Endodermal cell (in vitro differentiated cells): ENCODE results near the gene GNL1. TPM values are rescaled to one million over a fixed set of nuclear protein-coding genes. Genes with fewer than 3 reads are reported as not detected.

Experiments
- DNase-seq: peaks from one replicate; pipeline ENCODE4 v3.0.0-alpha.2; 2017
- H3K27ac ChIP-seq: 2 replicates; pipeline ENCODE4 v1.5.1; 2013; ENCODE audit warnings: mild to moderate bottlenecking, low read depth, low read length, moderate library complexity
- H3K27me3 ChIP-seq: 2 replicates; pipeline ENCODE4 v1.6.1; 2013; ENCODE audit warnings: mild to moderate bottlenecking, low read length, moderate library complexity; ENCODE audit not compliant: insufficient read depth, control insufficient read depth, poor library complexity, severe bottlenecking
- H3K36me3 ChIP-seq: 2 replicates; pipeline ENCODE4 v1.7.0; 2013; ENCODE audit warnings: mild to moderate bottlenecking, low read length, moderate library complexity; ENCODE audit not compliant: control insufficient read depth, insufficient read depth
- H3K4me1 ChIP-seq: one replicate; pipeline ENCODE4 v1.7.0; 2013; ENCODE audit warnings: low read length; ENCODE audit not compliant: control insufficient read depth, insufficient read depth
- H3K4me3 ChIP-seq: 2 replicates; pipeline ENCODE4 v1.5.1; 2013; ENCODE audit warnings: mild to moderate bottlenecking, low read length, moderate library complexity
- H3K9ac ChIP-seq: 2 replicates; pipeline ENCODE4 v1.6.1; 2013; ENCODE audit warnings: mild to moderate bottlenecking, low read length, moderate library complexity; ENCODE audit not compliant: poor library complexity, severe bottlenecking; ENCODE audit errors: extremely low read depth
- H3K9me3 ChIP-seq: 2 replicates; pipeline ENCODE4 v1.6.1; 2013; ENCODE audit warnings: mild to moderate bottlenecking, low read length, moderate library complexity; ENCODE audit not compliant: control insufficient read depth
- H3K27ac Mint-ChIP-seq: 2 replicates; pipeline ENCODE4 v1.8.0; 2020; ENCODE audit warnings: mixed read lengths
- H3K27me3 Mint-ChIP-seq: 2 replicates; pipeline ENCODE4 v1.8.0; 2021; ENCODE audit warnings: mild to moderate bottlenecking, mixed read lengths; ENCODE audit not compliant: insufficient read depth
- H3K36me3 Mint-ChIP-seq: 2 replicates; pipeline ENCODE4 v1.8.0; 2020; ENCODE audit warnings: low read depth, mixed read lengths
- H3K4me1 Mint-ChIP-seq: 2 replicates; pipeline ENCODE4 v1.8.0; 2020; ENCODE audit warnings: mixed read lengths
- H3K4me3 Mint-ChIP-seq: 2 replicates; pipeline ENCODE4 v1.8.0; 2020; ENCODE audit warnings: mild to moderate bottlenecking, moderate library complexity, mixed read lengths
- H3K9me3 Mint-ChIP-seq: 2 replicates; pipeline ENCODE4 v1.8.0; 2020; ENCODE audit warnings: mild to moderate bottlenecking, mixed read lengths
- CTCF ChIP-seq: fragments of 200-600 bp; sonication (generic); conservative IDR thresholded peaks from 2 replicates; pipeline ENCODE4 v1.5.0; 2021; ENCODE audit warnings: antibody characterized with exemption, mild to moderate bottlenecking
- WGBS, 2 experiments: methylation state at CpG; one replicate each; pipeline versions ENCODE4 v1.1.5 to v1.1.7; 2013; ENCODE audit warnings: missing lambda C conversion rate in 2 of 2, mixed read lengths in 1 of 2; ENCODE audit not compliant: insufficient coverage in 1 of 2, insufficient read length in 1 of 2; 5-methylcytosine and 5-hydroxymethylcytosine counted together
- total RNA-seq, 2 donors: library from RNA; stranded (reverse); fragmentation: NEBNext Ultra II Directional in 1 of 2; extraction: Animal tissue kit (Norgen Biotek cat#: 25700) in 1 of 2; gene quantifications; 2 replicates in 1 of 2; 3 replicates in 1 of 2; pipeline ENCODE4 v1.2.1, GENCODE V29; 2021

GNL1 gene
- total RNA-seq, 2 donors from 2014 or later = 82.1 to 93.5 TPM

DNA sequence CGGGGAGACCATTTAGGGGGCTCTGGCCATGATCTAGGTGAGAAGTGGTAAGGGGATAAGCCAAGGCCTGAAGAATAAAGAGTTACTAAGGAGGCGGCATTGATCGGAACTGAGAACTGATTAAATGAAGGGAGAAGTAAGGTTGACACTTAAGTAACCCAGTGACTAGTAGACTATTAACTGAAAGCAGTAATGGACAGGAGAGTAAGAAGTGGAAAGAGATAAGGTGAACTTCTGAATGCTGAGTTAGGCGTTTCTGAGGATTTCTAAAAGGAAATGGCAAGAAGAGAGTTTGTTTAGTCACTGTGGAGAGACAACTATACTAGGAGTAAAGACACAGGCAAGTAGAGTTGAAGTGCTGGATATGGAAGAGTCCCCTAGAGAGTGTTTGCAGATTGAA lies 16.8 kb upstream of the GNL1 start:
- H3K27me3 ChIP-seq = no peaks in the 10 kb centered on the region
- TF ChIP-seq CTCF = no peak
- H3K9ac ChIP-seq = no peak overlapping the region
- H3K4me3 ChIP-seq = peak overlapping the region; percentile 93
- H3K36me3 Mint-ChIP-seq = peaks cover 18% of the 10 kb centered on the region
- peaks cover 47% of the 10 kb centered on the region for H3K4me1 Mint-ChIP-seq
- H3K27me3 Mint-ChIP-seq = no peaks in the 10 kb centered on the region
- H3K9me3 Mint-ChIP-seq = no peaks in the 10 kb centered on the region
- peak overlapping the region; percentile 90 for H3K4me3 Mint-ChIP-seq
- peaks cover 11% of the 10 kb centered on the region for H3K4me1 ChIP-seq
- 77 to 82% methylated on average over 4 of the region's 4 CpGs for WGBS, 2 experiments
- H3K27ac ChIP-seq = no peak overlapping the region
- peak overlapping the region; percentile 12 for H3K27ac Mint-ChIP-seq
- peaks cover 23% of the 10 kb centered on the region for H3K36me3 ChIP-seq
- no peak for DNase-seq
- H3K9me3 ChIP-seq = no peaks in the 10 kb centered on the region

DNA sequence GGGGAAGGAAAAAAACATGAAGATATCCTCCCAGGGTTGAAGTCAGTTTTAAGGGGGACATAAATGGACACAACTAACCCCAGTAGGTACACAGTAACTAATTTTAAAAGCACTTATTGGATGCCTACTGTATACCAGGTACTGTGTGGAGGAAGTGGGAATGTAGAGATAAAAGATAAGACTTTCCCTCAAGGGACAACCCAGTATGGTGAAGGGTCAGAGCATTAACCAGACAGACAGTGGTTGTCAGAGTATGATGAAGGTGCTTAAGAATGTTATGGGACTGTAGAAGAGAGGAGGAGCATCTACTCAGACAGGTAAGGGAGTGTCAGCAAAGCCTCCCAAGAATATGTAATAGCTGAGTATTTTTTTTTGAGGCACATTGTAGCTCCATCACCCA lies 15.9 kb upstream of the GNL1 start:
- H3K4me3 ChIP-seq = peak overlapping the region; percentile 93
- TF ChIP-seq CTCF = no peak
- H3K4me3 Mint-ChIP-seq = peak overlapping the region; percentile 90
- no peaks in the 10 kb centered on the region for H3K9me3 ChIP-seq
- H3K27ac ChIP-seq = no peak overlapping the region
- H3K36me3 Mint-ChIP-seq = peaks cover 8% of the 10 kb centered on the region
- no peaks in the 10 kb centered on the region for H3K27me3 Mint-ChIP-seq
- H3K27me3 ChIP-seq = no peaks in the 10 kb centered on the region
- H3K4me1 Mint-ChIP-seq = peaks cover 47% of the 10 kb centered on the region
- H3K27ac Mint-ChIP-seq = peak overlapping the region; percentile 29
- no peaks in the 10 kb centered on the region for H3K9me3 Mint-ChIP-seq
- H3K36me3 ChIP-seq = peaks cover 13% of the 10 kb centered on the region
- peak overlapping the region; percentile 90 for H3K9ac ChIP-seq
- peaks cover 11% of the 10 kb centered on the region for H3K4me1 ChIP-seq
- no peak for DNase-seq

DNA sequence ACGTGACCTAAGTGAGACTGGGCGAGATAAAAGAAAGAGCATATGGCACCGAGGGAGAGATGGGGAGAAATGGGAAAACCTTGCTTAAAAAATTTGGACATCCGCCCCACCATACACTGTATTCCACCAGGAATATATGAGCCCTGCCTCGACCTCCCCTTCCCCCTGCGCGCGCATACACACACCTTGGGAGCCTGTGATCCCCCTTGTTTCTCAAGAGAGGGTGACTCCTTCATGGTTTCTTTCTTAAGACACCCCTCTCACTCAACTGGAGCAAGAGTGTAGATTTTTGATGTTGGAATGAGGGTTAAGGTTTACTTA lies 15.4 kb upstream of the GNL1 start:
- Histone ChIP-seq H3K9me3 (no peaks in the 10 kb centered on the region), H3K36me3 (peaks cover 9% of the 10 kb centered on the region), H3K4me1 (peaks cover 11% of the 10 kb centered on the region), H3K27me3 (no peaks in the 10 kb centered on the region), H3K9ac (peak overlapping the region; percentile 90), H3K27ac (no peak overlapping the region), H3K4me3 (peak overlapping the region; percentile 93)
- no peak for DNase-seq
- Mint-ChIP-seq H3K36me3 (peaks cover 4% of the 10 kb centered on the region), H3K9me3 (no peaks in the 10 kb centered on the region), H3K27me3 (no peaks in the 10 kb centered on the region), H3K4me3 (peak overlapping the region; percentile 90), H3K4me1 (peaks cover 47% of the 10 kb centered on the region), H3K27ac (peak overlapping the region; percentile 98)
- no peak for TF ChIP-seq CTCF
- 0% methylated on average over 4 to 8 of the region's 8 CpGs for WGBS, 2 experiments
